Naive thymus-derived CD4-positive, alpha-beta T cell (primary cell): ENCODE results near the gene IPMK. TPM values are rescaled to one million over a fixed set of nuclear protein-coding genes. Genes with fewer than 3 reads are reported as not detected.

Source experiments
- ATAC-seq: fragments of 150-1000 bp; cut with Tn5 transposase; 2 replicates; pipeline ENCODE4 v1.10.0; 2021; ENCODE audit warnings: mild to moderate bottlenecking, moderate library complexity
- CTCF ChIA-PET: fragments of 350-600 bp; sonication (Branson Sonifier 250); formaldehyde crosslinking; loops from one replicate; lab custom pipeline; 2021; ENCODE audit warnings: antibody characterized with exemption; lab: Charles Lee
- POLR2A ChIA-PET: fragments of 350-600 bp; sonication (Branson Sonifier 250); formaldehyde crosslinking; loops from one replicate; lab custom pipeline; 2021; ENCODE audit warnings: antibody characterized with exemption, inconsistent platforms; lab: Charles Lee
- DNase-seq, 9 donors: peaks; one replicate each; pipeline versions ENCODE4 v3.0.0 to v3.0.0-alpha.2; 2020 to 2022; ENCODE audit warnings: mixed read lengths in 1 of 9
- H3K27ac ChIP-seq: one replicate; pipeline ENCODE4 v1.7.0; 2013; ENCODE audit warnings: mild to moderate bottlenecking, low read depth, low read length, moderate library complexity
- H3K27me3 ChIP-seq, 2 donors: one replicate each; pipeline ENCODE4 v1.7.0; 2013; ENCODE audit warnings: low read length in 2 of 2, mild to moderate bottlenecking in 2 of 2, moderate library complexity in 2 of 2; ENCODE audit not compliant: control insufficient read depth in 2 of 2, insufficient read depth in 2 of 2
- H3K36me3 ChIP-seq, 3 experiments: 1 replicate in 2 of 3; 2 replicates in 1 of 3; pipeline ENCODE4 v1.7.0; 2013; ENCODE audit warnings: low read length in 3 of 3, mild to moderate bottlenecking in 3 of 3, moderate library complexity in 1 of 3; ENCODE audit not compliant: insufficient read depth in 3 of 3, control insufficient read depth in 2 of 3
- H3K4me1 ChIP-seq, 2 donors: one replicate each; pipeline ENCODE4 v1.7.0; 2013; ENCODE audit warnings: low read length in 2 of 2, mild to moderate bottlenecking in 2 of 2, moderate library complexity in 1 of 2; ENCODE audit not compliant: control insufficient read depth in 2 of 2, insufficient read depth in 2 of 2
- H3K4me3 ChIP-seq: 2 replicates; pipeline ENCODE4 v1.7.0; 2013; ENCODE audit warnings: mild to moderate bottlenecking, low read length
- H3K9me3 ChIP-seq, 3 experiments: 1 replicate in 2 of 3; 2 replicates in 1 of 3; pipeline ENCODE4 v1.7.0; 2013; ENCODE audit warnings: low read length in 3 of 3; ENCODE audit not compliant: control insufficient read depth in 2 of 3
- H3K27ac Mint-ChIP-seq, 9 donors: one replicate each; pipeline ENCODE4 v1.8.0; 2020 to 2022; ENCODE audit warnings: mixed read lengths in 9 of 9, mild to moderate bottlenecking in 8 of 9, moderate library complexity in 5 of 9, inconsistent platforms in 2 of 9
- H3K27me3 Mint-ChIP-seq, 5 donors: one replicate each; pipeline ENCODE4 v1.8.0; 2021 to 2022; ENCODE audit warnings: mixed read lengths in 5 of 5, mild to moderate bottlenecking in 1 of 5
- H3K36me3 Mint-ChIP-seq, 5 donors: one replicate each; pipeline ENCODE4 v1.8.0; 2020 to 2022; ENCODE audit warnings: mixed read lengths in 5 of 5, mild to moderate bottlenecking in 3 of 5, inconsistent platforms in 1 of 5
- H3K4me1 Mint-ChIP-seq, 7 donors: one replicate each; pipeline ENCODE4 v1.8.0; 2020 to 2022; ENCODE audit warnings: mixed read lengths in 7 of 7, mild to moderate bottlenecking in 3 of 7, inconsistent platforms in 1 of 7
- H3K4me3 Mint-ChIP-seq, 10 donors: one replicate each; pipeline ENCODE4 v1.8.0; 2020 to 2022; ENCODE audit warnings: mild to moderate bottlenecking in 10 of 10, mixed read lengths in 10 of 10, moderate library complexity in 6 of 10, inconsistent platforms in 2 of 10
- H3K9me3 Mint-ChIP-seq, 11 donors: one replicate each; pipeline ENCODE4 v1.8.0; 2020 to 2022; ENCODE audit warnings: mixed read lengths in 11 of 11, mild to moderate bottlenecking in 4 of 11, inconsistent platforms in 1 of 11, moderate library complexity in 1 of 11
- intact Hi-C, 2 donors: fragments of 100-400 bp; cut with micrococcal nuclease; formaldehyde crosslinking; loops; one replicate each; pipeline ENCODE4 v1.15.1; 2023
- polyA plus RNA-seq, 2 donors: library from polyadenylated mRNA; unstranded; fragments of 300-500 nt; fragmentation: Illumina TruSeq; gene quantifications; one replicate each; pipeline ENCODE4 v1.2.3, GENCODE V29; 2021
- total RNA-seq, 6 experiments: library from RNA in 5 of 6; stranded (reverse) in 5 of 6; gene quantifications; 1 replicate in 5 of 6; 2 replicates in 1 of 6; pipeline ENCODE4 v1.2.3 and lab custom pipeline; 2021 to 2026

The IPMK gene
- total and polyA plus RNA-seq, 7 experiments from 2014 or later, result 1.6 to 6.4 (median 5.0) TPM

DNA sequence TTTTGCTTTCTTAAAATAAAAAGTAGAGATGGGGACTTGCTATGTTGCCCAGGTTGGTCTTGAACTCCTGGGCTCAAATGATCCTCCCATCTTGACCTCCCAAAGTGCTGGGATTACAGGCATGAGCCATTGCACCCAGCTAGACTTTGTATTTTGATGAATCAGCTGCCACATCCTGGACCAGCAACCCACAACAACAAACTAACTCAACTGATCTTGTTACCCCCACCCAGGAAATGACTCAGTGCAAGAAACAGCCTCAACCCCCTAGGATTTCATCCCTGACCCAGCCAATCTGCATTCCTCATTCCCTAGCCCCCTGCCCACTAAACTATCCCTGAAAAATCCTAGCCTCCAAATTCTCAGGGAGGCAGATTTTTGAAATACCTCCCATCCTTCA is 123.8 kb downstream of the IPMK start:
- ATAC-seq, result no peak
- Histone ChIP-seq H3K27ac (no peak overlapping the region), H3K4me3 (no peak overlapping the region)

More for the DNA sequence above, 123.8 kb downstream of the IPMK start:
- Mint-ChIP-seq H3K36me3 (no peaks in the 10 kb centered on the region), H3K4me1 (peaks cover 0 to 9% (median 0%) of the 10 kb centered on the region in 7 donors), H3K4me3 (peak overlapping the region in 1 of 10 donors; percentile 38), H3K27ac (no peak overlapping the region), H3K27me3 (peaks cover 5 to 30% (median 22%) of the 10 kb centered on the region in 5 donors), H3K9me3 (peaks cover 0 to 23% (median 0%) of the 10 kb centered on the region in 11 donors)
- intact Hi-C loops, result no loop called here
- no peak for DNase-seq
- Histone ChIP-seq H3K36me3 (no peaks in the 10 kb centered on the region), H3K4me1 (no peaks in the 10 kb centered on the region), H3K27me3 (no peaks in the 10 kb centered on the region), H3K9me3 (no peaks in the 10 kb centered on the region)
- POLR2A ChIA-PET, result no interaction called here
- CTCF ChIA-PET, result no interaction called here

Other genes starting within 250 kb of the IPMK start
- gene CISD1, start 1.3 kb upstream of the IPMK start, total RNA-seq, result 10 to 100 TPM in 2 of 5 experiments, 1 to 10 TPM in 3; 5.1 to 45.7 (median 9.2) TPM
- gene CISD1, start 1.3 kb upstream of the IPMK start, polyA plus RNA-seq, result 10 to 100 TPM; 44.7 to 60.4 TPM
- gene UBE2D1, start 67.1 kb upstream of the IPMK start, total RNA-seq, result 10 to 100 TPM; 11.3 to 23.8 (median 12.8) TPM
- gene UBE2D1, start 67.1 kb upstream of the IPMK start, polyA plus RNA-seq, result 10 to 100 TPM; 12.3 to 19.2 TPM
- gene TFAM, start 117.5 kb upstream of the IPMK start, total RNA-seq, result 10 to 100 TPM; 33.1 to 63.2 (median 44.8) TPM
- gene TFAM, start 117.5 kb upstream of the IPMK start, polyA plus RNA-seq, result 10 to 100 TPM; 43.5 to 52.7 TPM
- gene BICC1, start 245.0 kb upstream of the IPMK start, total RNA-seq, result under 1 TPM in 2 of 5 experiments, not detected in 3; 0.05 to 0.10 TPM
- not detected for gene BICC1, start 245.0 kb upstream of the IPMK start, polyA plus RNA-seq